HG03460 (cell line): ENCODE data around the gene MORN5.
A peak's percentile ranks its signal among the peaks of the same experiment; 100 is the strongest.

Experiments
- ATAC-seq: cut with Tn5 transposase; IDR thresholded peaks from one replicate; pipeline ENCODE4 v1.9.1; 2021; ENCODE audit not compliant: unreplicated experiment

Gene MORN5

GRCh38 chr9:122213589-122214413 lies 54.1 kb downstream of the MORN5 start:
- peak; percentile 61 for ATAC-seq

- ATAC-seq: no peak
These were observed 54.8 kb downstream of the MORN5 start for GRCh38 chr9:122214507-122214906.

- no peak for ATAC-seq
These were observed 56.0 kb downstream of the MORN5 start for GRCh38 chr9:122215663-122216062.

GRCh38 chr9:122216138-122216797 lies 56.6 kb downstream of the MORN5 start:
- no peak for ATAC-seq

GRCh38 chr9:122216798-122217418 lies 57.2 kb downstream of the MORN5 start:
- no peak for ATAC-seq

- ATAC-seq: no peak
These were observed 57.9 kb downstream of the MORN5 start for GRCh38 chr9:122217640-122218039.

GRCh38 chr9:122218071-122218934 lies 58.6 kb downstream of the MORN5 start:
- ATAC-seq: no peak

GRCh38 chr9:122218935-122219855 lies 59.5 kb downstream of the MORN5 start:
- ATAC-seq: no peak

GRCh38 chr9:122219856-122220672 lies 60.4 kb downstream of the MORN5 start:
- no peak for ATAC-seq

- ATAC-seq: no peak
These were observed 61.0 kb downstream of the MORN5 start for GRCh38 chr9:122220673-122221182.

- no peak for ATAC-seq
These were observed 61.6 kb downstream of the MORN5 start for GRCh38 chr9:122221183-122221811.

GRCh38 chr9:122222791-122223190 lies 63.1 kb downstream of the MORN5 start:
- no peak for ATAC-seq

- no peak for ATAC-seq
These were observed 63.7 kb downstream of the MORN5 start for GRCh38 chr9:122223435-122223834.

- ATAC-seq: no peak
These were observed 65.8 kb downstream of the MORN5 start for GRCh38 chr9:122225312-122226141.

GRCh38 chr9:122226142-122226757 lies 66.5 kb downstream of the MORN5 start:
- no peak for ATAC-seq

- ATAC-seq: no peak
These were observed 67.3 kb downstream of the MORN5 start for GRCh38 chr9:122226758-122227574.
